GM12878 (cell line): ENCODE data around the gene MGME1. TPM values are rescaled to one million over a fixed set of nuclear protein-coding genes. Genes with fewer than 3 reads are reported as not detected.

Experiments
- ATAC-seq: fragments of 200-7000 bp; cut with Tn5 transposase; 3 replicates; pipeline ENCODE4 v1.9.1; 2020; ENCODE audit warnings: mild to moderate bottlenecking, moderate library complexity
- BruUV-seq: library from RNA; stranded (reverse); fragments of 400-500 nt; replicated peaks from 2 replicates; lab custom pipeline; 2021; lab: Mats Ljungman, UMichigan
- CTCF ChIA-PET: fragments of 300-600 bp; sonication (Branson Sonifier 250); formaldehyde crosslinking; extraction: SDS; loops from one replicate; lab custom pipeline; 2021; ENCODE audit warnings: inconsistent platforms; lab: Yijun Ruan, JAX
- POLR2A ChIA-PET: fragments of 350-600 bp; formaldehyde crosslinking; extraction: SDS; loops from one replicate; lab custom pipeline; 2021; ENCODE audit warnings: inconsistent platforms; lab: Charles Lee
- RAD21 ChIA-PET: fragments of 300-600 bp; sonication (Branson Sonifier 250); formaldehyde crosslinking; loops from one replicate; lab custom pipeline; 2023; ENCODE audit warnings: antibody characterized with exemption; ENCODE audit not compliant: unreplicated experiment; lab: Charles Lee
- SMC1A ChIA-PET: fragments of 300-600 bp; sonication (Branson Sonifier 250); formaldehyde crosslinking; loops from one replicate; lab custom pipeline; 2023; ENCODE audit not compliant: unreplicated experiment, uncharacterized antibody; lab: Charles Lee
- DNase-seq: peaks from one replicate; pipeline ENCODE4 v3.0.0-alpha.2; 2011; ENCODE audit warnings: low read depth, low spot score
- FAIRE-seq: peaks from 3 replicates; lab custom pipeline; 2011; peaks lifted over from hg19 to GRCh38; lab: Jason Lieb, UNC
- H2AFZ ChIP-seq: 2 replicates; pipeline ENCODE4 v1.6.0; 2011; ENCODE audit warnings: low read depth, low read length, control low read depth; ENCODE audit not compliant: control insufficient read depth
- H3K27ac ChIP-seq: 2 replicates; pipeline ENCODE4 v1.5.1; 2011; ENCODE audit warnings: control low read depth; ENCODE audit not compliant: control insufficient read depth, insufficient read depth
- H3K27me3 ChIP-seq, 2 experiments: replicated peaks in 1 of 2; 2 replicates each; pipeline versions ENCODE4 v1.6.0 to v1.6.1; 2011; ENCODE audit warnings: low read length in 1 of 2; ENCODE audit not compliant: control insufficient read depth in 2 of 2, insufficient read depth in 2 of 2
- H3K36me3 ChIP-seq, 2 experiments: 2 replicates each; pipeline ENCODE4 v1.5.1; 2011; ENCODE audit warnings: low read length in 1 of 2; ENCODE audit not compliant: control insufficient read depth in 2 of 2, insufficient read depth in 2 of 2
- H3K4me1 ChIP-seq: 2 replicates; pipeline ENCODE4 v1.6.1; 2011; ENCODE audit warnings: mild to moderate bottlenecking, low read length, moderate library complexity, mixed read lengths; ENCODE audit not compliant: control insufficient read depth, insufficient read depth
- H3K4me2 ChIP-seq: 2 replicates; pipeline ENCODE4 v1.6.0; 2011; ENCODE audit warnings: control low read depth; ENCODE audit not compliant: control insufficient read depth, insufficient read depth
- H3K4me3 ChIP-seq: fragments of 200-600 bp; sonication (generic); 2 replicates; pipeline ENCODE4 v1.5.1; 2016
- H3K79me2 ChIP-seq: 2 replicates; pipeline ENCODE4 v1.6.0; 2011; ENCODE audit warnings: low read length; ENCODE audit not compliant: control insufficient read depth, insufficient read depth
- H3K9ac ChIP-seq: 2 replicates; pipeline ENCODE4 v1.8.0; 2011; ENCODE audit warnings: low read length, control low read depth, mixed read lengths; ENCODE audit not compliant: control insufficient read depth, insufficient read depth
- H3K9me3 ChIP-seq: replicated peaks from 3 replicates; pipeline ENCODE4 v1.5.1; 2011; ENCODE audit warnings: mild to moderate bottlenecking, low read length; ENCODE audit not compliant: control insufficient read depth, insufficient read depth
- H4K20me1 ChIP-seq: 2 replicates; pipeline ENCODE4 v1.6.0; 2011; ENCODE audit not compliant: control insufficient read depth, insufficient read depth
- CREM ChIP-seq: IDR thresholded peaks from 2 replicates; pipeline ENCODE4 v1.6.1; 2014; ENCODE audit warnings: antibody characterized with exemption, low read depth
- IKZF1 ChIP-seq: fragments of 450-650 bp; conservative IDR thresholded peaks from 2 replicates; pipeline ENCODE4 v1.6.1; 2017; ENCODE audit warnings: antibody characterized with exemption, mild to moderate bottlenecking
- NR2C2 ChIP-seq: IDR thresholded peaks from 2 replicates; pipeline ENCODE4 v1.6.1; 2011; ENCODE audit warnings: borderline replicate concordance, low read depth; ENCODE audit not compliant: control insufficient read depth, insufficient read length
- SPI1 ChIP-seq: IDR thresholded peaks from 2 replicates; pipeline ENCODE4 v1.6.1; 2011; ENCODE audit warnings: low read depth, mild to moderate bottlenecking, low read length, moderate library complexity, borderline replicate concordance; ENCODE audit not compliant: insufficient read depth
- TARDBP ChIP-seq: IDR thresholded peaks from 2 replicates; pipeline ENCODE4 v1.6.1; 2016; ENCODE audit warnings: borderline replicate concordance
- TBL1XR1 ChIP-seq: IDR thresholded peaks from 2 replicates; pipeline ENCODE4 v1.6.1; 2012; ENCODE audit warnings: low read depth, low read length, improper control_type of control experiment
- ZBED1 ChIP-seq: IDR thresholded peaks from 2 replicates; pipeline ENCODE4 v1.6.1; 2016; ENCODE audit warnings: borderline replicate concordance
- WGBS: methylation state at CpG from one replicate; pipeline ENCODE4 v1.1.6; 2016; ENCODE audit warnings: low lambda C conversion rate; ENCODE audit not compliant: insufficient replicate concordance, insufficient coverage; ENCODE audit errors: missing lambda C conversion rate; 5-methylcytosine and 5-hydroxymethylcytosine counted together
- in situ Hi-C: fragments of 300-500 bp; cut with MboI; formaldehyde crosslinking; loops from 9 replicates; pipeline ENCODE4 v1.14.3; 2018; ENCODE audit warnings: mixed read lengths
- intact Hi-C: fragments of 100-400 bp; cut with micrococcal nuclease; formaldehyde crosslinking; loops from one replicate; pipeline ENCODE4 v1.14.2; 2022; ENCODE audit not compliant: unreplicated experiment
- polyA plus RNA-seq, 11 experiments: library from polyadenylated mRNA; depleted of rRNA in 4 of 11; unstranded in 6 of 11; stranded (reverse) in 5 of 11; fragments of >200 nt; fragmentation: Nextera tagmentation in 4 of 11; fragmentation: Illumina TruSeq in 1 of 11; extraction: Ambion mirVana in 4 of 11; extraction: Trizol in 1 of 11; gene quantifications; 1 replicate in 1 of 11; 2 replicates in 10 of 11; pipeline versions ENCODE4 v1.2.1 to v1.2.3, GENCODE V29; 2011 to 2016; ENCODE audit warnings: inconsistent platforms in 2 of 11, missing spikeins in 2 of 11, low read depth in 1 of 11
- total RNA-seq, 4 experiments: library from RNA; depleted of rRNA in 3 of 4; stranded (reverse); fragments of >200 nt in 3 of 4; fragmentation: Illumina TruSeq in 1 of 4; extraction: Trizol in 1 of 4; gene quantifications; 2 replicates each; pipeline versions ENCODE4 v1.2.1 to v1.2.3, GENCODE V29; 2013 to 2021
- TF ChIP-seq, protein P1 (sequence below): IDR thresholded peaks from 2 replicates; pipeline ENCODE4 v1.6.1; 2011; ENCODE audit warnings: borderline replicate concordance, low read depth, mild to moderate bottlenecking, moderate library complexity, mixed read lengths, low read length; ENCODE audit not compliant: insufficient read depth; ENCODE audit errors: extremely low read length

The MGME1 gene
- total and polyA plus RNA-seq, 10 of the 15 experiments (the other 5 are each of a cell fraction or from before 2014, with no cell fraction given) = 13.4 to 44.8 (median 30.6) TPM

DNA sequence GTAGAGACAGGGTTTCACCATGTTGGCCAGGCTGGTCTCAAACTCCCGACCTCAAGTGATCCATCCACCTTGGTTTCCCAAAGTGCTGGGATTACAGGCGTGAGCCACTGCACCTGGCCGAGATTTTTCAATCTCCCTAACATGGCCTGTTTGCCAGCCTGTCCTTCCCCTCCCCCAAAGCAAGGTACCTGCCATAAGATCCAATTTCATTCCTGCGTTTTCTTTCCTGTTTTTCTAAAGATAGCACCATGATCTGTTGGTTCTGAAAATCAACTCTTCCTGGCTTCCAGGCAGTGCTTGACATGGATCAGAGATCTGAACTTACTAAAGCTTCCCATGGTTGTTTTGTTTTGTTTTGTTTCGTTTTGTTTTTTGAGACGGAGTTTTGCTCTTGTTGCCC is 7.5 kb downstream of the MGME1 start:
- 87% methylated on average over 6 of the region's 6 CpGs for WGBS
- Histone ChIP-seq H3K4me1 (no peaks in the 10 kb centered on the region; the same call in 1 of the 2 replicates), H3K27me3 (no peaks in the 10 kb centered on the region), H4K20me1 (no peaks in the 10 kb centered on the region), H3K79me2 (peaks cover 43% of the 10 kb centered on the region), H3K27ac (no peak overlapping the region), H3K4me3 (no peak overlapping the region), H3K9ac (no peak overlapping the region), H3K36me3 (peaks cover 0 to 19% of the 10 kb centered on the region in 2 experiments; a peak in 3 of 4 replicates), H3K4me2 (no peak overlapping the region), H2AFZ (no peak overlapping the region), H3K9me3 (no peaks in the 10 kb centered on the region)
- DNase-seq = no peak
- ATAC-seq = no peak
- intact Hi-C loops = no loop called here
- ChIA-PET SMC1A (interaction anchor here (1.2 to 1.9 kb wide), 2 partner anchors 13 to 20 kb away, joined by 3 to 5 read pairs; no protein-coding TSS in a partner anchor), POLR2A (interaction anchor here (1.0 kb wide), 1 partner anchor 19 kb away, joined by 7 read pairs; no protein-coding TSS in a partner anchor), RAD21 (interaction anchor here (0.7 kb wide), 1 partner anchor 17 kb away, joined by 3 read pairs; no protein-coding TSS in a partner anchor), CTCF (interaction anchor here (1.3 to 2.5 kb wide), 2 partner anchors 11 to 17 kb away, joined by 6 to 7 read pairs; no protein-coding TSS in a partner anchor)
- no peak for FAIRE-seq
- no TSS peak for BruUV-seq
- TF ChIP-seq TARDBP = no peak
- no peak for TF ChIP-seq TBL1XR1
- TF ChIP-seq, protein P1, sequence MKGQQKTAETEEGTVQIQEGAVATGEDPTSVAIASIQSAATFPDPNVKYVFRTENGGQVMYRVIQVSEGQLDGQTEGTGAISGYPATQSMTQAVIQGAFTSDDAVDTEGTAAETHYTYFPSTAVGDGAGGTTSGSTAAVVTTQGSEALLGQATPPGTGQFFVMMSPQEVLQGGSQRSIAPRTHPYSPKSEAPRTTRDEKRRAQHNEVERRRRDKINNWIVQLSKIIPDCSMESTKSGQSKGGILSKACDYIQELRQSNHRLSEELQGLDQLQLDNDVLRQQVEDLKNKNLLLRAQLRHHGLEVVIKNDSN = no peak
- no peak for TF ChIP-seq IKZF1
- no peak for TF ChIP-seq SPI1
- no peak for TF ChIP-seq NR2C2
- no peak for TF ChIP-seq ZBED1
- no peak for TF ChIP-seq CREM
- in situ Hi-C loops = no loop called here
